Astrocyte of the hippocampus (primary cell): ENCODE data around the gene SH3TC2.

Experiments used
- DNase-seq: peaks from one replicate; pipeline ENCODE4 v3.0.0; 2011; ENCODE audit warnings: low read depth, low spot score

The SH3TC2 gene

DNA sequence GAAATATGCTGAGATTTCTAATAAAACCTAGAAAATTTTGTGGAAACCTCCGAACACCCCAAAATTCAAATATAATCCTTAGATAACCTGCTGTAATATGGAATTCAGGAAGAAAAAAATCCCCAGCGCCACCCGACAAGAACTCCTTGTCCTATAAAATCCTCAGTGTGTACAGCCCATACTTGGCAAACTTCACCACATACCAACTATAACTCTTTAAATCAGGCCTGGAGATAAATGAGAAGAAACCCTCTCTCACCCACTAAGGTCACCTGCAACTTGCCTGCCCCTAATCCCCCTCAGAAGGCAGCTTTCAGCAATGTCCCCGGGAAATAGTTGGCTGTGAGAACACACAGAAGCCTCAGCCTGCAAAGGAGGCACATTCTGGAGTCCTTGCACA is 90.5 kb downstream of the SH3TC2 start:
- DNase-seq: no peak

DNA sequence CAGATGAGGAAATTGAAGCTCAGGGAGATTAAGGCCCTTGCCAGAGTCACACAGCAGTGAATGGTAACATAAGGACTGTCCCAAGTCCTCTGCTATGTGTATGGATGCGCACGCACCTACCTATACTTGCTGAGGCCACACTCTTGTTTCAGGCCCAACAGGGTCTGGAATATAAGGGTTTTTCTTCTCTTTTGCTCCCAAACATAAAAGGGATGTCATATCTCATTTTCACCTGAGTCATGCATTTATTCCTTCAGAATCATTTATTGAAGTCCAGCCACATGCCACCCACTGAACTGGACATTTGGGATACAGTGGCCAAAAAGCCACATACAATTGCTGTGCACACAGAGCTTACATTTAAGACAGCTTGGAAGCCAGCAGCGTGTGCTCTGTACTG is 92.0 kb downstream of the SH3TC2 start:
- DNase-seq: no peak

DNA sequence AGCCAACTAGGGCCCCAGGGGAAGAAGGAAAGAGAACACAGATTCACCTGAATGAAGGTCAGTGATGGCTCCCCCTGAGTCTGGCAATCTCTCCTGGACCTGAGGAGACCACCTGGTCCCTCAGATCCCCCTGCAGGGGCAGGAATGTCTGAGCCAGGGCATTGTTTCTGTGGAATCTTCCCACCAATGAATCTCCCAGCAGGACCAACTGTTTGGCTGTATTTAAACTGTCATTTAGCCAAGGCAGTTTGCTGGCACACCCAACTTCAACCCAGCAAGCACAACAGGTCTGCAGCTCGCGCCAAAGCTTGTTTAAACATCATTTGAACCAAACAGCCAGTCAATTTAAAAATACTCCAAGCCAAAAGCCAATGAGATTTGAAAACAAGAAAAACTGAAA is 92.6 kb downstream of the SH3TC2 start:
- peak; percentile 51 for DNase-seq

DNA sequence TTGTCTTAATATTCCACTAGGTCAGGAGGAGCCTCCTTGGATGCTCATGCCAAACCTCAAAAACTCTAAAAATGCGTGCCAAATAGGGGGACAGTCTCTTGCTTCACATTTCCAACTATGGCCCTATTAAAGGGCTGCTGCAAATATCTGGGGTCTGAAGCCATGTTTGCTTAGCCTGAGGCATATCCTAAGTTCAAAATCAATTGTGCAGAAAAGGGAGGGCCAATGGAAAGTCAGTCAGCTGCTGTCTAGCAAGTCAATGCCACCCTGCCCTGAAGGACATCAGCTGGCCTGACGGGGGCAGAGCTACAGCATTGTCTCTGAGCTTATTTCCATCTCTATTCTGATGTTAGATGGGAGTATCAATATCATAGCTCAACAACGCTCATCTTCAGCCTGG is 93.6 kb downstream of the SH3TC2 start:
- DNase-seq: no peak

DNA sequence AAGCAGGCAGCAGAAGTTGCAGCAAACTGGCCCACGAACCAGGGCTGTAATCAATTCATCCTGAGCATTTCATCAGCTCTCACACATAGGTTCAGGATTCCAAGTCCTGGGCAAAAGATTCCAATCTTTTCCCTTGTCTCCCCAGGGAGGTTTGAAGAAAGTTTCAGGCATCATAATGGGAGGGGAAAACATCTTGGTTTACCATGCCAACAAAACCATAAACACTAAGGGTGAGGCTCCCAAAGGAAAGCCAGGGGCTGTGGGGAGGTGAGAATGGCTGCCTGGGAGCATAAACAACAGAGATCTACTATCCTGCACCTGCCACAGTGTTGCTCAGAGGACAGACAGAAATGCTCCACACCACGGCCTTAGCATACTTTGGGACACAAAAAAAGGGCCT is 94.6 kb downstream of the SH3TC2 start:
- DNase-seq: no peak

DNA sequence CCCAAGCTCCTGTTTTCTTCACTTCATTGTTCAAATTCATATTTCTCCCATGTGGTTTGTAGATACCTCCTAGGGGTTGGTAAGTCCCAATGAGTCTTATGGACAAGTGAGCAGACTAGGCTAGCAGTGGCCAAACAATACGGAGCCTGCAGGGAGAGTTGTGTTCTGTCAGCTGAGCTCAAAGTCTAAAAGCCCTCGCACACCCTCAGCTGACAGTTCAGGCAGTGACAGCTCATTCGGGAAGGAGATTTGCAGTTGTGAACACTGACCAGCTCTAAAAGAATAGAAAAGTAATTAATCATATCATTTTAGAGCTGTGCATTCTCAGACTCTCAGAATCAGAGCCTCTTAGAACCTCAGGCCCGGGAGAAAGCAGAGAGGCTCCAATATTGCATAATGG is 95.1 kb downstream of the SH3TC2 start:
- no peak for DNase-seq

DNA sequence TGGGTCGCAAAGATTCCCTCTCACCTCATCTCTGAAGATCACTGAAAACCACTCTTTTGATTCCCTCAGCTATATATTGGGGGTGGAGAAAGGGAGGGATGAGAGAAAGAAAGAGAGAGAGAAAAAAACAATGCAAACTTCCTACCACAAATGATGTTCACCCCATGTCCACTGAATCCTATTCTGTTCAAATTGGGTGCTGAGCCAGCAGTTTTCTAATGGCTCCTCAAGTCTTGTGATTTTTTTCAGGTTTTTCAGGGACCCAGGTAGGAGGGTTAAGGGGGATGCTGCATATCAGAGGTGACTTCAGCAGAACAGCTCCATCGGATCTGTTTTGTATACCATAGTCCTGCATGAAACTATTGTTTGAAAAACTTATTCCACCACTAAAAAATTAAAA is 95.9 kb downstream of the SH3TC2 start:
- DNase-seq: no peak

DNA sequence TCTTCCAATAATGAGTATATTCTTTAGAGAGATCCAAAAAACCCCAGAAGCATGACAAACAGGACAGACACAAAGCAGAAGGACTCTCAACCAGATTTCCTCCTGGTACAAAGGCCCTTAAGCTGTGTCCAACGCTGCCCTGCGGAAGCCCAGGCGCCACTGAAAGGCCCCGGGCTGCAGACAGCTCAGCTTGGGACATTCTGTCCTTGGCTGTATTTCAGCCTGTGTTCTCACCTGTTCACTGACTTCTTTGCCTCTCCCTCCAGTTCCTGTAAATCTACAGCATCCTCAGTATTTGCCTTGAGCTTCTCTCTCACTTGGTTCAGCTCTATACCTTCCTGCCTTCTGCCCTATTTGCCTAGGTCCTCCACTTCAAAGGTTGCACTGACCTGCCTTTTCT is 96.5 kb downstream of the SH3TC2 start:
- DNase-seq: no peak

DNA sequence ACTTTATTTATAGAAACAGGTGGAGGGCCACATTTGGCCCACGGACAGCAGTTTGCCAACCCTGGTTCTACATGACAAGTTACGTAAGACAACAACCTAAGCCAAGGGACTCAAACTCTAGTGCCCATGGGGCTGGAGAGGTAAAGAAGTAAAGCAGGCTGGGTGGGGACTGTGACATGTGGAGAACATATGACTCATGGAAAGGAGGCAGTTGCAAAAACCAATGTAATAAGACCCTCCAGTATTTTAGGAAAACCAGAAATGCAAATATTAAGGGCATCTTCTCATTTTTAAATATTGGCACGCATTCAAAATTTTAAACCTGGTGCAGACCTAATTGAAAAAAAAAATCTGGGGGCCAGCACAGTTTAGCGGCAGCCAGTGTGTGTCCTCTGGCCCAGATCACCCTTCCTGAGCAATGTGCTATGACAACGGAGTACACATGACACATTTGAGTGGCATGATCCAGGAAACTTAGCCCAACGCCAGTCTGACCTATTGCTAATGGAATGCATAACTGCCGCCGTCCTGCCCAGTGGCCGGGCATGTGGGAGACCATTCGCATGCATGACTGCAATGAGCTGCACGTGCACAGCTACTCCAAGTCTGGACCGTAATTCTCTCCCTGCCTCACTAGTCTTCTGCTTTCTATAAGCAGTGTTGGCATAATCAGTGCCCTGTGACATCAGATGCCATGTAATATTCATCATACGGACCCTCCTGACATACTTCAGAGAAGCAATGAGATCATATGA is 97.2 kb downstream of the SH3TC2 start:
- peak; percentile 97 for DNase-seq

DNA sequence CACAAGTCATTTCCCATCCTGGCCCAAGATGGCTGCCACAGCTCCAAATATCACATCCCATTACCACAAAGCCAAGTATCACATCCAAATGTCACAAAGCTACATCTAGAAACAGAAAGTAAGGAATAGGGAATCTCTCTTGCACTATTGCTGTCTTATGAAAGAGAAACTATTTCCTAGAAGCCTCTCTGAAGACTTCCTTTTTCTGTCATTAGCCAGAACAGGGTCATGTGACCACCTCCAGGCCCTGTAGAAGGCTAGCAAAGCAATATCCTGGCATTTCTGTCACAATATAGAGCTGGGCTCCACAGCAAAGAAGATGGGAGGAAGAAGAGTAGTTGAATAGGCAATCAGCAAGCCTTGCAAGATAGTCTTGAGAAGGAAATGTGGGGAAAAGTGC is 99.2 kb downstream of the SH3TC2 start:
- DNase-seq: no peak

DNA sequence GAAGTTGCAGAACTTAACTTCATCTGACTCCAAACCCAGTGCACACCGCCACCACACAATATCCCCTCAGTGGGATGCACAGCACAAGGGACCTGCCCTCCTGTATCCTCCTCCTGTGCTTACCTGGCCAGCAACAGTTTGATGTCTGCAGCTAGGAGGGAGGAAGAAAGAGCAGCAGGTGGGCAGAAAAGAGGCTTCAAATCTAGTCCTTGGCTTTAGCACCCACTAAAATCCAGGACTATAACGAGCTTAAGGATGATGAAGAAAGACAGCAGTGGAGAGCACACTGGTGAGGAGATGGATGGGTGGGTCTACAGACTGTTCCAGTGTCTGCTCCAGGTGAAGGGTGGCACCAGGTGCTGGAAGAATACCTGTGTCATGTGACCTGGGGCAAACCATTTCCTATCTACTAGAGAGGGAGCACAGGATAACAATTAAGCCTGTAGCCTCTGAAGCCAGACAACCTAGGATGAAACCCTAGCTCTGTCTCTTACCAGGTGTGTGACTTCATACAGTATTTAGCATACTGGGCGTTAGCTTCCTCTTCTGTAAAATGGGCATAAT is 100.0 kb downstream of the SH3TC2 start:
- DNase-seq: no peak

DNA sequence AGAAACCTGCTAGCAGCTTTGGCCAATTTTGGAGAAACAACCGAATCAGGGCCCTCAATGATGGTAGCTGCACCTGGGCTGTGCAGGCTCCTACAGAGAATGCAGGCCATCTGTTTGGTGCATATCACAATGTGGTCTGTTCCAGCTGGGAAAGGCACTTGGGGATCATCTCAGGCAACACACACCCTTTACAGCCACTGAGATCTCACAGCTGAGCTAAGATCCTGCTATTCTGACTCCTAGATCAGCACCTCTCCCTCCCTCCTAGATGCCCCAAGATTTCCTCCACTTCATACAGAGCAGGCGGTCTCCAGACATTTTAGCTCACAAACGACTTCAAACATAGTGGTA is 100.7 kb downstream of the SH3TC2 start:
- DNase-seq: no peak

DNA sequence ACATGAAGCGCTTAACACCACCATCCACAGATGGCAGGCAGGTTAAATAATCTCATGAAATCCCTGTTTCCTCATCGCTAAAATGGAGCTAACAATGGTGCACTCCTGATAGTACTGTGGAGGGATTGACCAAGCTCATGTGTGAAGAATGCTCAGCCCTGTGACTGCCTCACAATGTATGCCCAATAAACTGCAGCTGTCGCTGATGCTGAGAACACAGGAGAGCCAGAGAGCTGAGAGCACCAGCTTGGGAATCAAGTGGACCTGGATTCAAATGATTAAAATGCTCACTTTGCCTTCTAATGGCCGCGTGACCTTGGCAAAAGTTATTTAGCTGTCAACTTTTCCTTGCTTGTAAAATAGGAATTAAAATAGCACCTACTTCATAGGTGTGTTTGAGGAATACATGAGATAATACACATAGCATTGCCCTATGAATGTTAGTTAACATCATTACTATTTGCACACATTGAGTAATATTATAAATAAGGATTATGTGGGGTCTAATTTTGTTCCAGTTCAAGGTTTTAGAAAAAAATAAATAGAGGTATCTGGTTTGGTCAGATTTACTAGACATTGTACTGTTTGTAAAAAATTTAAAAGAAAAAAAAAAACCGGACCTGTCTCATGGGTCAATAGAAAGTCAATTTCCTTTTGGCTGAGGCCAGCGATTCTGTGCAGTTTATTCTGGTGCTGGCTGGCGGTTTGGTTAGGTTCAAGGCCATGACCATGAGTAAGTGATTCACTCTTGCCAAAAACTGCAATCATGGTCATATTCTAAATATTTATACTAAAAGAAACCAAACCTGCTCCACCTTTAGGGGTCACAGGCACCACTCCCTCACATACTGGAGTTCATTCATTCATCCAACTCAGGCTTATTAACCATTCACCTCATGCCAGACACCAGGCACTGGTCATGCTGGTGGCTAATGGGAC is 101.3 kb downstream of the SH3TC2 start:
- no peak for DNase-seq

DNA sequence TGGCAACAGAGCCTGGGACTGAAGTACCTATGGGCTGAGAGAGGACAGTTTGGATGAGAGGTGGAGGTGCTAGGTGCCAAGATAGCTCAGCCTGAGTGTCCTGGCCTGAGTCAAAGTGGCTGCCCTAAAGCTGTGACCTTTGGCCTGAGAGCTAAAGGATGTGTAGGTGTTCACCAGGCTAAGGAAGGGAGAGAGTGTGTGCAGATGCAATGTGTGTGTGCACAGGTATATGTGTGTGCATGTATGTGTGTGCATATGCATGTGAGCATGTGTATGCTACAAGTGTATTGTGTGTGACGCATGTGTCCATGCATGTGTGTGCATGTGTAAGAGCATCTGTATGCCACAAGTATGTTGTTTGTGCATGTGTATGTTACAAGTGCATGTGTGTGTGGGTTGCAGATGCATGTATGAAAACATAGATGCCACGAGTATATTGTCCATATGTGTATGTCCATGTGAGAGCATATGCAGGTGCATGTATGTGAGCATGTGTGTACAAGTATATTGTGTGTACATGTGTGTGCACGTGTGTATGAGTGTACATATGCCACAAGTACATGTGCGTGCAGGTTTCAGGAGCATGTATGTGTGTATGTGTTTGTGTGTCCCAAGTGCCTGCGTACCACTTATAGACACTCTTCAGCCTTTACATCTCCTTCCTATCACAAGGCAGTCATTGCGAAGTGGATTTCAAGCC is 102.6 kb downstream of the SH3TC2 start:
- DNase-seq: no peak

DNA sequence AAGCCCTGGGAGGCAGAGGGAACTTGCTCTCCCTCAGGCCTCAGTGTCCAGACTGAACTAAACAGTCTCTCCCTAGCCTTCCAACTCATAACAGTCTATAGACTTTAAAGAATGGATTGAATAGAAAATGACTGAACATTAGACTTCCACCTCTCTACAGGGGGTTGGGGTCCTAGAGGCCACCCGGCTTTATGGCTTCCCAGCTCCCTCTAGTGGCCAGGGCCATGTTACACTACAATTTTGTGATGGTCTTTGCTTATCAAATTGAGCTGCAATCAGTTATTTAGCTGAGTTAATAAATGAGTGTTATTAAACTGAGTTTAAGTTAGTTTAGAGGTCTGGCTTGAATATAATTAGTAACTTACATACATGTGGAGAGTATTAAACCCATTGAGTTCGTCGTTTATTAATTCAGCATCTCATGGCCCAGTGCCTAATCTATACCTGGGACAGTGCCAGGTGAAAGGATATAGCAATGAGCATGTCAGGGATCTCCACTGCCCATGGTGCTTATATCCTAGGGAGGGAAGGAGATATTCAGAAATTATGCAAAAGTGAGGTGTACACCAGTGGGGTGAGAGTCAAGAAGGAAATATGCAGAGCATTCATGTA is 105.2 kb downstream of the SH3TC2 start:
- DNase-seq: peak; percentile 69

DNA sequence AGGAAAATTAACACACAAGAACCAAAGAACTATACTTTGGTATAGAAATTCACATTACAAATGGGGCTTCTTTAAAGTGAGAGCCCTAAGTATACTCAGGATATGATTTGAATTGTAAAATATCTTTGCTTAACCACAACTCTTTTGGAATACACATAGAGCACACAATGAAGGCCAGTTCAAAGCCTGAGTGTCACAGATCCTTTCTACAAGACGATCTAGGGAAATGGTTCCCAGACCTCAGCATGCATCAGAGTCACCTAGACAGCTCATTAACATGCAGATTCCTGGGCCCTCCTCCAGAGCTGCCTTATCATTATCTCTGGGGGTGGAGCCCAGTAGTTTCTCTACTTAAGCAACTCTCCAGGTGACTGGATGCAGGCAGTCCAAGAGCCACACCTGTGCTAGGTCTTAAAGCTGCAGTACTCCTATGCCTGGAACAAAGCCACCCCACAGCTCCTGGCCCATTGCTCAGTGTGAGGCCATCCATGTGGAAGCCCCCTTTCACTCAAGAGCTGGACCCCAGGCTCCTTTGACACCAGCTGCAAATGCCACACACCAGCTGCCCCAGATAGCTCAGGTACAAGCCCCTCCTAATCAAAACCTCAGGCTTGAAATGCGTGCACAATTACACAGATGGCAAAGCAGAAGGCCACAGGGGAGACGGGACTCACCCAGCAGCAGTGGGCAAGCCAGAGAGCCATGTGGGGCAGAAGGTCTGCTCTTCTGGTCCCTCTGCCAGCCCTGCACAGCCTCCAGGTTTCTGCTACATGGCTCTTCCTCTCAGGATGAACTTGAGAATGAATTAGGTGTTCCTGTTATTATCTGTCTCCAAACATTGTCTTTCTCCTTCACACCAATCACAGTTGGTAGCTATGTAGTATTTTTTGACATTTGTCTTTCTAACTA is 106.1 kb downstream of the SH3TC2 start:
- no peak for DNase-seq
